Measurements from ENCODE around the gene MESP1. TPM values are rescaled to one million over a fixed set of nuclear protein-coding genes. Genes with fewer than 3 reads are reported as not detected.

The MESP1 gene
- total RNA-seq, 2 experiments from 2014 or later, result 0.22 TPM; not detected in 1

DNA sequence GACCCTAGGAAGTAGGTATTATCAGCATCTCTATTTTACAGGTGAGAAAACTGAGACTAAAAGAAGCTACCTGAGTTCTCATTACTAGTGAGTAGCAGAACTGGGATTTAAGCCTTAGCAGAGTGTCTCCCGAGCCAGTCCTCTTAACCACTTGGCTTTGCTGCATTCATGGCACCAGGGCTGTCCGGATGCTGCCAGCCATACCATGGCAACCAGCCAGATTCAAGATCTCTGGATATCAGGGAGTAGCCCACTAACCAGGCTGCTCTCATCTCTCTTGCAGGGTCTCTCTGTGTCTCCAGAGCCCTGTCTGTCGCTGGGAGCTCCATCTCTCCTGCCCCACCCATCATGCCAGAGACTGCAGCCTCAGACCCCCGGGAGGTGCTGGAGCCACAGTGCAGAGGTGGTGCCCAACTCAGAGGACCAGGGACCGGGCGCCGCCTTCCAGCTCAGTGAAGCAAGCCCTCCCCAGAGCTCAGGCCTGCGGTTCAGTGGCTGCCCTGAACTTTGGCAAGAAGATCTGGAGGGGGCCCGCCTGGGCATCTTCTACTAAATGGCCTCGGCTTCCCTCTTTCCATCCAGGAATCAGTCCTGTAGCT lies 26.8 kb upstream of the MESP1 start:
- Histone ChIP-seq H3K4me1 (ENCODE audit: insufficient read depth, low read length) (peaks cover 23% of the 10 kb centered on the region), H3K27ac (ENCODE audit: low read depth in 1 of 2, low read length in 2 of 2) (no peak overlapping the region), H3K9me3 (ENCODE audit: control insufficient read depth in 1 of 2, insufficient read depth in 1 of 2, low read length in 2 of 2) (peaks cover 0 to 4% of the 10 kb centered on the region in 2 experiments), H3K36me3 (ENCODE audit: insufficient read depth, low read length) (no peaks in the 10 kb centered on the region), H3K27me3 (ENCODE audit: control insufficient read depth in 1 of 2, insufficient read depth in 2 of 2, low read length in 2 of 2) (peaks cover 13 to 19% of the 10 kb centered on the region in 2 experiments), H3K4me3 (ENCODE audit: low read length) (no peak overlapping the region)
- H3K4me1 Mint-ChIP-seq (ENCODE audit: low read depth), result no peaks in the 10 kb centered on the region
- intact Hi-C loops (cut with DNase I, micrococcal nuclease), result no loop called here
- no peaks in the 10 kb centered on the region for H3K36me3 Mint-ChIP-seq (ENCODE audit: low read depth)
- H3K4me3 Mint-ChIP-seq, result no peak overlapping the region
- peaks cover 46% of the 10 kb centered on the region for H3K27me3 Mint-ChIP-seq
- TF ChIP-seq, protein P1, sequence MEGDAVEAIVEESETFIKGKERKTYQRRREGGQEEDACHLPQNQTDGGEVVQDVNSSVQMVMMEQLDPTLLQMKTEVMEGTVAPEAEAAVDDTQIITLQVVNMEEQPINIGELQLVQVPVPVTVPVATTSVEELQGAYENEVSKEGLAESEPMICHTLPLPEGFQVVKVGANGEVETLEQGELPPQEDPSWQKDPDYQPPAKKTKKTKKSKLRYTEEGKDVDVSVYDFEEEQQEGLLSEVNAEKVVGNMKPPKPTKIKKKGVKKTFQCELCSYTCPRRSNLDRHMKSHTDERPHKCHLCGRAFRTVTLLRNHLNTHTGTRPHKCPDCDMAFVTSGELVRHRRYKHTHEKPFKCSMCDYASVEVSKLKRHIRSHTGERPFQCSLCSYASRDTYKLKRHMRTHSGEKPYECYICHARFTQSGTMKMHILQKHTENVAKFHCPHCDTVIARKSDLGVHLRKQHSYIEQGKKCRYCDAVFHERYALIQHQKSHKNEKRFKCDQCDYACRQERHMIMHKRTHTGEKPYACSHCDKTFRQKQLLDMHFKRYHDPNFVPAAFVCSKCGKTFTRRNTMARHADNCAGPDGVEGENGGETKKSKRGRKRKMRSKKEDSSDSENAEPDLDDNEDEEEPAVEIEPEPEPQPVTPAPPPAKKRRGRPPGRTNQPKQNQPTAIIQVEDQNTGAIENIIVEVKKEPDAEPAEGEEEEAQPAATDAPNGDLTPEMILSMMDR (IDR thresholded peaks at IDR 0.05), result no peak
- ATAC-seq (ENCODE audit: poor library complexity) (no peak), DNase-seq (no peak)
- no peaks in the 10 kb centered on the region for H3K9me3 Mint-ChIP-seq
- no peak overlapping the region for H3K27ac Mint-ChIP-seq
- POLR2A ChIA-PET, result no interaction called here
- CTCF ChIA-PET, result no interaction called here

DNA sequence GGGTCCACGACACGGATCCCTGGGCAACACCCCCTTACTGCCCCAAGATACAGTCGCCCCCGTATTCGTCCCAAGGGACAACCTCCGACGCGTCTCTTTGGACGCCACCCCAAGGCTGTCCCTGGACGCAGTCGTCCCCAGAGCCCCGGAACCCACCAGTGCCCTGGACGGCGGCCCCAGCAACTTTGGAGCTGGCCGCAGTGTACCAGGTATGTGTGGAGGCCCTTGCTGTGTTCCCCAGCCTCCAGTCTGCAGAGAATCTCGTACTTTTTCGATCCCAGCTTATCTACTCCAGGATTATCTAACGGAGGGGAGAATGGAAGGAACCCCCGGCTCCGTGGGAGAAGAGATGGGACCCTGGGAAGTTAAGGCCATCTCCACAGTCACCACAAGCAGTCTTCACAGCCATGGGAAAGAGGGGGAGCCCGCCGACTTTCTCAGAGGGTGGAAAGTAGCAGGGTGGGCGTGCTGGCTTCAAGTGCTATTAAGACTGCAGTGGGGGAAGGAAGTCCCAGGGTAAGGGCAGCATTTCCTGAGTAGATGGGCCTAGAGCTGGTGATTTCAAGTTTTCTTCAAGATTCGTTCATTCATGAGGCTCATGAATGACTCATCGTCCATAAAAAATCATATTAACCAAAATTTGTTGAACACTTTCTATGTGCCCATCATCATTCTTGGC lies 26.2 kb upstream of the MESP1 start:
- H3K4me3 Mint-ChIP-seq, result no peak overlapping the region
- no peak overlapping the region for H3K27ac Mint-ChIP-seq
- DNase-seq, result no peak
- TF ChIP-seq, protein P1 (IDR thresholded peaks at IDR 0.05), result no peak
- H3K36me3 ChIP-seq (ENCODE audit: insufficient read depth, low read length), result no peaks in the 10 kb centered on the region
- ChIA-PET CTCF (no interaction called here), POLR2A (no interaction called here)
- H3K27ac ChIP-seq (ENCODE audit: low read depth in 1 of 2, low read length in 2 of 2), result no peak overlapping the region
- intact Hi-C loops (cut with DNase I, micrococcal nuclease), result no loop called here
- H3K36me3 Mint-ChIP-seq (ENCODE audit: low read depth), result no peaks in the 10 kb centered on the region
- peaks cover 46% of the 10 kb centered on the region for H3K27me3 Mint-ChIP-seq
- peaks cover 0 to 4% of the 10 kb centered on the region in 2 experiments for H3K9me3 ChIP-seq (ENCODE audit: control insufficient read depth in 1 of 2, insufficient read depth in 1 of 2, low read length in 2 of 2)
- no peak for ATAC-seq (ENCODE audit: poor library complexity)
- no peaks in the 10 kb centered on the region for H3K9me3 Mint-ChIP-seq
- no peak overlapping the region for H3K4me3 ChIP-seq (ENCODE audit: low read length)
- H3K4me1 ChIP-seq (ENCODE audit: insufficient read depth, low read length), result peaks cover 23% of the 10 kb centered on the region
- peaks cover 13 to 19% of the 10 kb centered on the region in 2 experiments for H3K27me3 ChIP-seq (ENCODE audit: control insufficient read depth in 1 of 2, insufficient read depth in 2 of 2, low read length in 2 of 2)
- no peaks in the 10 kb centered on the region for H3K4me1 Mint-ChIP-seq (ENCODE audit: low read depth)

DNA sequence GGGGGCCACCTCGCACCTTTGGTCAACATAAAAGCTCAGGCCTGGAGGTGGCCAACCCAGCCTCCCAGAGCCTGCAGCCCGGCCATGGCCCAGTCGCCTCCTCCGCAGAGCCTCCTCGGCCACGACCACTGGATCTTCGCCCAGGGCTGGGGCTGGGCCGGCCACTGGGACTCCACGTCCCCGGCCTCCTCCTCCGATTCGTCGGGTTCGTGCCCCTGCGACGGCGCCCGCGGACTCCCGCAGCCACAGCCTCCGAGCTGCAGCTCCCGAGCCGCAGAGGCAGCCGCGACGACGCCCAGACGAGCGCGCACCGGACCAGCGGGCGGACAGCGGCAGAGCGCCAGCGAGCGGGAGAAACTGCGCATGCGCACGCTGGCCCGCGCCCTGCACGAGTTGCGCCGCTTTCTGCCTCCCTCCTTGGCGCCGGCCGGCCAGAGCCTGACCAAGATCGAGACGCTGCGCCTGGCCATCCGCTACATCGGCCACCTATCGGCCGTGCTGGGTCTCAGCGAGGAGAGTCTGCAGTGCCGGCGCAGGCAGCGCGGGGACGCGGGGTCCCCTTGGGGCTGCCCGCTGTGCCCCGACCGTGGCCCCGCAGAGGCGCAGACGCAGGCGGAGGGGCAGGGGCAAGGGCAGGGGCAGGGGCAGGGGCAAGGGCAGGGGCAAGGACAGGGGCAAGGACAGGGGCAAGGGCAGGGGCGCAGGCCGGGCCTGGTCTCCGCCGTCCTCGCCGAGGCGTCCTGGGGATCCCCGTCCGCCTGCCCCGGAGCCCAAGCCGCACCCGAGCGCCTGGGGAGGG lies 25.4 kb upstream of the MESP1 start, which contains the start of gene MESP2:
MESP2 (plus strand) TSS at position 59 of the 799 bp plus-strand sequence; CDS start at position 85, 26 bp downstream.
- peaks cover 0 to 4% of the 10 kb centered on the region in 2 experiments for H3K9me3 ChIP-seq (ENCODE audit: control insufficient read depth in 1 of 2, insufficient read depth in 1 of 2, low read length in 2 of 2)
- H3K36me3 Mint-ChIP-seq (ENCODE audit: low read depth), result no peaks in the 10 kb centered on the region
- H3K27me3 ChIP-seq (ENCODE audit: control insufficient read depth in 1 of 2, insufficient read depth in 2 of 2, low read length in 2 of 2), result peaks cover 13 to 19% of the 10 kb centered on the region in 2 experiments
- no peak within 1 kb of the TSS for H3K27ac ChIP-seq (ENCODE audit: low read depth in 1 of 2, low read length in 2 of 2)
- TF ChIP-seq, protein P1 (IDR thresholded peaks at IDR 0.05), result no peak
- H3K4me1 ChIP-seq (ENCODE audit: insufficient read depth, low read length), result peaks cover 23% of the 10 kb centered on the region
- ChIA-PET POLR2A (no interaction called here), CTCF (no interaction called here)
- peak in 13 of 14 experiments; percentile 5 to 77 (median 38) for DNase-seq
- H3K4me3 Mint-ChIP-seq, result peak within 1 kb of the TSS; percentile 35
- H3K36me3 ChIP-seq (ENCODE audit: insufficient read depth, low read length), result no peaks in the 10 kb centered on the region
- no peak within 1 kb of the TSS for H3K27ac Mint-ChIP-seq
- ATAC-seq (ENCODE audit: poor library complexity), result peak; percentile 34
- H3K27me3 Mint-ChIP-seq, result peaks cover 46% of the 10 kb centered on the region
- no peaks in the 10 kb centered on the region for H3K4me1 Mint-ChIP-seq (ENCODE audit: low read depth)
- no peaks in the 10 kb centered on the region for H3K9me3 Mint-ChIP-seq
- H3K4me3 ChIP-seq (ENCODE audit: low read length), result peak within 1 kb of the TSS; percentile 25
- intact Hi-C loops (cut with DNase I, micrococcal nuclease), result no loop called here

Data from CD4-positive, alpha-beta T cell (primary cell).